Neural cell (in vitro differentiated cells): ENCODE results near the gene ASB18. TPM values are rescaled to one million over a fixed set of nuclear protein-coding genes. Genes with fewer than 3 reads are reported as not detected.

ENCODE experiments used
- H2AFZ ChIP-seq: fragments of 200-600, 300-800 bp; sonication (generic), shearing (Covaris generic); 2 replicates; pipeline ENCODE4 v1.6.0; 2014; ENCODE audit warnings: low read depth, mild to moderate bottlenecking, antibody characterized with exemption, low read length, moderate library complexity
- H3F3A ChIP-seq: fragments of 200-600 bp; shearing (Covaris generic); 2 replicates; pipeline ENCODE4 v1.6.1; 2016; ENCODE audit warnings: mild to moderate bottlenecking, moderate library complexity, mixed read lengths, antibody characterized with exemption, low read length; ENCODE audit not compliant: insufficient read depth, poor library complexity, severe bottlenecking
- H3K27ac ChIP-seq: fragments of 200-600, 300-800 bp; sonication (generic), shearing (Covaris generic); 2 replicates; pipeline ENCODE4 v1.5.1; 2014; ENCODE audit warnings: mild to moderate bottlenecking, low read length, moderate library complexity
- H3K27me3 ChIP-seq: fragments of 300-800, 200-600 bp; sonication (generic), shearing (Covaris generic); 2 replicates; pipeline ENCODE4 v1.6.0; 2014; ENCODE audit warnings: mild to moderate bottlenecking, low read depth, low read length, moderate library complexity; ENCODE audit not compliant: insufficient read depth
- H3K36me3 ChIP-seq: fragments of 300-800, 200-600 bp; sonication (generic), shearing (Covaris generic); 2 replicates; pipeline ENCODE4 v1.5.1; 2014; ENCODE audit warnings: mild to moderate bottlenecking, antibody characterized with exemption, low read length, moderate library complexity; ENCODE audit not compliant: insufficient read depth
- H3K4me2 ChIP-seq: fragments of 300-800, 200-600 bp; sonication (generic), shearing (Covaris generic); 2 replicates; pipeline ENCODE4 v1.6.0; 2014; ENCODE audit warnings: mild to moderate bottlenecking, low read length
- H3K4me3 ChIP-seq: fragments of 300-800, 200-600 bp; sonication (generic), shearing (Covaris generic); 2 replicates; pipeline ENCODE4 v1.5.1; 2014; ENCODE audit warnings: mild to moderate bottlenecking, low read length, moderate library complexity
- H3K79me2 ChIP-seq: fragments of 200-600 bp; shearing (Covaris generic); replicated peaks from 2 replicates; pipeline ENCODE4 v1.6.0; 2014; ENCODE audit warnings: mild to moderate bottlenecking, low read length, moderate library complexity; ENCODE audit not compliant: insufficient read depth
- H3K9ac ChIP-seq: fragments of 300-800, 200-600 bp; sonication (generic), shearing (Covaris generic); 2 replicates; pipeline ENCODE4 v1.6.1; 2016; ENCODE audit warnings: mild to moderate bottlenecking, low read length, mixed read lengths
- H3K9me2 ChIP-seq: fragments of 200-600 bp; shearing (Covaris generic); 2 replicates; pipeline ENCODE4 v1.6.1; 2016; ENCODE audit warnings: mild to moderate bottlenecking, low read length, mixed read lengths; ENCODE audit not compliant: insufficient read depth
- H3K9me3 ChIP-seq: fragments of 200-600, 300-800 bp; sonication (generic), shearing (Covaris generic); 2 replicates; pipeline ENCODE4 v1.6.1; 2016; ENCODE audit warnings: mild to moderate bottlenecking, mixed run types, low read length, moderate library complexity, mixed read lengths
- H4K20me1 ChIP-seq: fragments of 200-600 bp; shearing (Covaris generic); 2 replicates; pipeline ENCODE4 v1.6.1; 2016; ENCODE audit warnings: mild to moderate bottlenecking, mixed run types; ENCODE audit not compliant: insufficient read depth
- EP300 ChIP-seq: fragments of 450-650 bp; conservative IDR thresholded peaks from 2 replicates; pipeline ENCODE4 v1.6.1; 2014; ENCODE audit warnings: antibody characterized with exemption, mild to moderate bottlenecking, moderate library complexity; ENCODE audit not compliant: poor library complexity, severe bottlenecking
- EZH2 ChIP-seq: fragments of 200-600, 300-800 bp; shearing (Covaris generic), sonication (generic); IDR thresholded peaks from 2 replicates; pipeline ENCODE4 v1.6.1; 2014; ENCODE audit warnings: antibody characterized with exemption, low read length, borderline replicate concordance, mild to moderate bottlenecking; ENCODE audit not compliant: insufficient read depth, poor library complexity, severe bottlenecking
- MXI1 ChIP-seq: fragments of 450-650 bp; conservative IDR thresholded peaks from 2 replicates; pipeline ENCODE4 v1.6.1; 2014; ENCODE audit warnings: antibody characterized with exemption, mild to moderate bottlenecking; ENCODE audit not compliant: poor library complexity, severe bottlenecking
- POLR2AphosphoS5 ChIP-seq: IDR thresholded peaks from 2 replicates; pipeline ENCODE4 v1.6.1; 2012
- SMC3 ChIP-seq: fragments of 450-650 bp; conservative IDR thresholded peaks from 2 replicates; pipeline ENCODE4 v1.6.1; 2014; ENCODE audit warnings: antibody characterized with exemption, mild to moderate bottlenecking, moderate library complexity; ENCODE audit not compliant: poor library complexity
- polyA plus RNA-seq: library from polyadenylated mRNA; depleted of rRNA; stranded (reverse); fragments of >200 nt; gene quantifications from 2 replicates; pipeline ENCODE4 v1.2.3, GENCODE V29; 2014
- TF ChIP-seq, protein P1 (sequence below): fragments of 450-650 bp; IDR thresholded peaks from 2 replicates; pipeline ENCODE4 v1.5.1; 2014; ENCODE audit warnings: antibody characterized with exemption, mild to moderate bottlenecking, moderate library complexity; ENCODE audit not compliant: poor library complexity, severe bottlenecking
- TF ChIP-seq, protein P2 (sequence below): IDR thresholded peaks from 2 replicates; pipeline ENCODE4 v1.6.1; 2012; ENCODE audit warnings: borderline replicate concordance

Gene ASB18
- polyA plus RNA-seq, 1 donor from 2014 or later: not detected

DNA sequence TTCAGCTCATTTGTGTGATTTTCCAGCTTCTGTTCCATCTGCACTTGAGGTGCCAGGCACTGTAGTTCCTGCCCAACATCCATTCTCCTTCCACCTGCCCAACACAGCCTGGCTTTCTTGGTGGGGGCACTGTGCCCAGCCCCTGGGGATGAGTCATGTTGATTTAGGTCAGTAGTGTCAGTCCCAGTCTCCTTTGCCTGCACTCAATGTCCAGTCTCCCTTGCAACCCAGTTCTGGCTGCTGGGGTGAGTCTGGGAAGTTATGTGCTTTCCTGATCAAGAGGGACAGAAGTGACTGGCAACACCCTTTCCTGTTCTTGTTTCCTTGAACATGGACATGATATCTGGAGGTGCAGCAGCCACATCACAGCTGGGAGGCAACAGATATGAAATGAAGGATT, 1.5 kb upstream of the ASB18 start:
- TF ChIP-seq MXI1 (no peak), POLR2AphosphoS5 (no peak), EZH2 (no peak), SMC3 (no peak), EP300 (no peak)
- TF ChIP-seq, protein P1, sequence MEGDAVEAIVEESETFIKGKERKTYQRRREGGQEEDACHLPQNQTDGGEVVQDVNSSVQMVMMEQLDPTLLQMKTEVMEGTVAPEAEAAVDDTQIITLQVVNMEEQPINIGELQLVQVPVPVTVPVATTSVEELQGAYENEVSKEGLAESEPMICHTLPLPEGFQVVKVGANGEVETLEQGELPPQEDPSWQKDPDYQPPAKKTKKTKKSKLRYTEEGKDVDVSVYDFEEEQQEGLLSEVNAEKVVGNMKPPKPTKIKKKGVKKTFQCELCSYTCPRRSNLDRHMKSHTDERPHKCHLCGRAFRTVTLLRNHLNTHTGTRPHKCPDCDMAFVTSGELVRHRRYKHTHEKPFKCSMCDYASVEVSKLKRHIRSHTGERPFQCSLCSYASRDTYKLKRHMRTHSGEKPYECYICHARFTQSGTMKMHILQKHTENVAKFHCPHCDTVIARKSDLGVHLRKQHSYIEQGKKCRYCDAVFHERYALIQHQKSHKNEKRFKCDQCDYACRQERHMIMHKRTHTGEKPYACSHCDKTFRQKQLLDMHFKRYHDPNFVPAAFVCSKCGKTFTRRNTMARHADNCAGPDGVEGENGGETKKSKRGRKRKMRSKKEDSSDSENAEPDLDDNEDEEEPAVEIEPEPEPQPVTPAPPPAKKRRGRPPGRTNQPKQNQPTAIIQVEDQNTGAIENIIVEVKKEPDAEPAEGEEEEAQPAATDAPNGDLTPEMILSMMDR: no peak
- TF ChIP-seq, protein P2, sequence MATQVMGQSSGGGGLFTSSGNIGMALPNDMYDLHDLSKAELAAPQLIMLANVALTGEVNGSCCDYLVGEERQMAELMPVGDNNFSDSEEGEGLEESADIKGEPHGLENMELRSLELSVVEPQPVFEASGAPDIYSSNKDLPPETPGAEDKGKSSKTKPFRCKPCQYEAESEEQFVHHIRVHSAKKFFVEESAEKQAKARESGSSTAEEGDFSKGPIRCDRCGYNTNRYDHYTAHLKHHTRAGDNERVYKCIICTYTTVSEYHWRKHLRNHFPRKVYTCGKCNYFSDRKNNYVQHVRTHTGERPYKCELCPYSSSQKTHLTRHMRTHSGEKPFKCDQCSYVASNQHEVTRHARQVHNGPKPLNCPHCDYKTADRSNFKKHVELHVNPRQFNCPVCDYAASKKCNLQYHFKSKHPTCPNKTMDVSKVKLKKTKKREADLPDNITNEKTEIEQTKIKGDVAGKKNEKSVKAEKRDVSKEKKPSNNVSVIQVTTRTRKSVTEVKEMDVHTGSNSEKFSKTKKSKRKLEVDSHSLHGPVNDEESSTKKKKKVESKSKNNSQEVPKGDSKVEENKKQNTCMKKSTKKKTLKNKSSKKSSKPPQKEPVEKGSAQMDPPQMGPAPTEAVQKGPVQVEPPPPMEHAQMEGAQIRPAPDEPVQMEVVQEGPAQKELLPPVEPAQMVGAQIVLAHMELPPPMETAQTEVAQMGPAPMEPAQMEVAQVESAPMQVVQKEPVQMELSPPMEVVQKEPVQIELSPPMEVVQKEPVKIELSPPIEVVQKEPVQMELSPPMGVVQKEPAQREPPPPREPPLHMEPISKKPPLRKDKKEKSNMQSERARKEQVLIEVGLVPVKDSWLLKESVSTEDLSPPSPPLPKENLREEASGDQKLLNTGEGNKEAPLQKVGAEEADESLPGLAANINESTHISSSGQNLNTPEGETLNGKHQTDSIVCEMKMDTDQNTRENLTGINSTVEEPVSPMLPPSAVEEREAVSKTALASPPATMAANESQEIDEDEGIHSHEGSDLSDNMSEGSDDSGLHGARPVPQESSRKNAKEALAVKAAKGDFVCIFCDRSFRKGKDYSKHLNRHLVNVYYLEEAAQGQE: no peak
- Histone ChIP-seq H3K79me2 (no peaks in the 10 kb centered on the region), H3K9me2 (no peaks in the 10 kb centered on the region), H3K4me3 (no peak overlapping the region), H3F3A (no peaks in the 10 kb centered on the region), H3K27ac (no peak overlapping the region), H4K20me1 (no peaks in the 10 kb centered on the region), H3K36me3 (no peaks in the 10 kb centered on the region), H3K9ac (no peak overlapping the region), H2AFZ (no peak overlapping the region), H3K4me2 (no peak overlapping the region), H3K27me3 (no peaks in the 10 kb centered on the region), H3K9me3 (peaks cover 12% of the 10 kb centered on the region)

DNA sequence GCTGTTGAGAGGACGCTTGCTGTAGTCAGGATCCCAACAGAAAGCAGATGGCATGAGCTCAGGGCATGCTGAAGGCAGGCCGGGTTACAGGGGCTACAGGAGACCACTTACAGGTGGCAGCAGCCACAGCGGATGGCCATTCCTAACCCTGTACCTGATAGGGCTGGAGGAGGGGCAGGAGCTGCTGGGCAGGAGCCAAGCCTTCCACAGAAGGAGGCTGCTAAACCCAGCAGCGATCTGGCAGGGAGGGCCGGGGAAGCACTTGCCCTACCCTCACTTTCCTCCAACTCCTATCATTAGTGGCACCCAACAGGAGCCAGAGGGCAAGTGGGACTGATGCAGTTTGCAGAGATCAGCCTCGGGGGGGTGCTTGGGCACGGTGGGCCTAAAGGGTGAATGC, 2.0 kb downstream of the ASB18 start:
- no peak overlapping the region for H3K4me3 ChIP-seq
- no peaks in the 10 kb centered on the region for H3K79me2 ChIP-seq
- no peaks in the 10 kb centered on the region for H3K9me2 ChIP-seq
- H3K27me3 ChIP-seq: no peaks in the 10 kb centered on the region
- no peak overlapping the region for H3K27ac ChIP-seq
- no peak overlapping the region for H3K4me2 ChIP-seq
- H3K9me3 ChIP-seq: no peaks in the 10 kb centered on the region
- no peaks in the 10 kb centered on the region for H3F3A ChIP-seq
- H4K20me1 ChIP-seq: no peaks in the 10 kb centered on the region
- H2AFZ ChIP-seq: no peak overlapping the region
- H3K9ac ChIP-seq: no peak overlapping the region
- no peak for TF ChIP-seq SMC3
- H3K36me3 ChIP-seq: no peaks in the 10 kb centered on the region

DNA sequence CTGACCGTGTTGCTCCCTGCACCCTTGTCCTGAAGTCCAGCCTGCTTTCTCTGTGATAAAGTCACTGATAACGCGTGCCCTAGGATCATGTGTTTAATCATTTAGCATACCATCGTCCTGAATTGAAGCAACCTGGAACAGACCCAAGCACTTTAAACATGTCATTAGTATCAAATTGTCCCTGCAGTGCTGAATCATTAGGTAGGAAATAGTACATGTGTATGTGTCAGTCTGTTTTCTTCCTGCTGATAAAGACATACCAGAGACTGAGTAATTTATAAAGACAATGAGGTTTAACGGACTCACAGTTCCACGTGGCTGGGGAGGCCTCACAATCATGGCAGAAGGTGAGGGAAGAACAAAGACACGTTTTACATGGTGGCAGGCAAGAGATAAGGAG, 2.8 kb downstream of the ASB18 start:
- no peaks in the 10 kb centered on the region for H4K20me1 ChIP-seq
- H3K27ac ChIP-seq: no peak overlapping the region
- H3F3A ChIP-seq: no peaks in the 10 kb centered on the region
- H3K9me2 ChIP-seq: no peaks in the 10 kb centered on the region
- no peaks in the 10 kb centered on the region for H3K79me2 ChIP-seq
- H2AFZ ChIP-seq: no peak overlapping the region
- H3K36me3 ChIP-seq: no peaks in the 10 kb centered on the region
- no peaks in the 10 kb centered on the region for H3K27me3 ChIP-seq
- H3K4me3 ChIP-seq: no peak overlapping the region
- no peak overlapping the region for H3K4me2 ChIP-seq
- no peaks in the 10 kb centered on the region for H3K9me3 ChIP-seq
- H3K9ac ChIP-seq: no peak overlapping the region
- TF ChIP-seq MXI1: no peak
- no peak for TF ChIP-seq EZH2
- TF ChIP-seq POLR2AphosphoS5: no peak
